Thyroid gland (tissue), 4 donors: Measurements from ENCODE around the gene ZBTB16. TPM values are rescaled to one million over a fixed set of nuclear protein-coding genes. Genes with fewer than 3 reads are reported as not detected.

ENCODE experiments used
- DNase-seq, 2 donors: peaks; one replicate each; pipeline ENCODE4 v3.0.0-alpha.2; 2019
- H3K27ac ChIP-seq, 3 donors: fragments of 200-600 bp; sonication (generic); 1 replicate in 2 of 3; 2 replicates in 1 of 3; pipeline ENCODE4 v1.5.1; 2016 to 2019; ENCODE audit warnings: mild to moderate bottlenecking in 1 of 3, moderate library complexity in 1 of 3
- H3K27me3 ChIP-seq: fragments of 200-600 bp; sonication (generic); one replicate; pipeline ENCODE4 v1.5.1; 2019
- H3K36me3 ChIP-seq, 2 donors: fragments of 200-600 bp; sonication (generic); one replicate each; pipeline ENCODE4 v1.5.1; 2016 to 2019
- H3K4me1 ChIP-seq, 2 donors: fragments of 200-600 bp; sonication (generic); one replicate each; pipeline ENCODE4 v1.5.1; 2017 to 2019
- H3K4me3 ChIP-seq, 3 donors: fragments of 200-600 bp; sonication (generic); replicated peaks in 1 of 3; 1 replicate in 2 of 3; 2 replicates in 1 of 3; pipeline ENCODE4 v1.5.1; 2016; ENCODE audit warnings: mild to moderate bottlenecking in 1 of 3
- H3K9me3 ChIP-seq: fragments of 200-600 bp; sonication (generic); one replicate; pipeline ENCODE4 v1.5.1; 2017
- CTCF ChIP-seq, 6 experiments: fragments of 200-600 bp in 3 of 6; fragments of 450-650 bp in 3 of 6; sonication (generic) in 3 of 6; IDR thresholded peaks; one replicate each; pipeline ENCODE4 v1.5.1; 2016 to 2019; ENCODE audit warnings: antibody characterized with exemption in 6 of 6, mild to moderate bottlenecking in 2 of 6, inconsistent platforms in 1 of 6, moderate library complexity in 1 of 6
- POLR2A ChIP-seq, 2 donors: fragments of 450-650 bp; IDR thresholded peaks; one replicate each; pipeline ENCODE4 v1.6.1; 2017; ENCODE audit warnings: antibody characterized with exemption in 2 of 2, mild to moderate bottlenecking in 2 of 2, moderate library complexity in 1 of 2
- WGBS, 2 donors: methylation state at CpG; one replicate each; pipeline ENCODE4 v1.1.5; 2017; 5-methylcytosine and 5-hydroxymethylcytosine counted together
- intact Hi-C: fragments of 100-400 bp; cut with DNase I; formaldehyde crosslinking; loops from one replicate; pipeline ENCODE4 v1.15.1; 2023
- total RNA-seq, 4 donors: library from RNA; depleted of rRNA; stranded (reverse); fragments of >200 nt; gene quantifications; one replicate each; pipeline ENCODE4 v1.2.3, GENCODE V29; 2016

The ZBTB16 gene
- total RNA-seq, 4 donors from 2014 or later = 157 to 385 (median 177) TPM

GRCh38 chr11:114152785-114153184 lies 93.3 kb downstream of the ZBTB16 start:
- intact Hi-C loops = no loop called here
- H3K4me1 ChIP-seq = peaks cover 76 to 99% of the 10 kb centered on the region in 2 donors
- H3K36me3 ChIP-seq = peaks cover 8 to 15% of the 10 kb centered on the region in 2 donors
- DNase-seq = no peak
- no peaks in the 10 kb centered on the region for H3K9me3 ChIP-seq
- H3K4me3 ChIP-seq = no peak overlapping the region
- no peaks in the 10 kb centered on the region for H3K27me3 ChIP-seq
- TF ChIP-seq POLR2A (IDR thresholded peaks at IDR 0.05) = no peak
- TF ChIP-seq CTCF (IDR thresholded peaks at IDR 0.05) = no peak
- 71 to 93% methylated on average over 2 of the region's 2 CpGs for WGBS, 2 donors
- peak overlapping the region; percentile 10 to 100 (median 53) for H3K27ac ChIP-seq

GRCh38 chr11:114153224-114153623 lies 93.7 kb downstream of the ZBTB16 start:
- 95 to 97% methylated on average over 4 of the region's 4 CpGs for WGBS, 2 donors
- TF ChIP-seq CTCF (IDR thresholded peaks at IDR 0.05) (no peak), POLR2A (IDR thresholded peaks at IDR 0.05) (no peak)
- peaks cover 77 to 99% of the 10 kb centered on the region in 2 donors for H3K4me1 ChIP-seq
- no peaks in the 10 kb centered on the region for H3K9me3 ChIP-seq
- H3K36me3 ChIP-seq = peaks cover 12 to 16% of the 10 kb centered on the region in 2 donors
- no peak overlapping the region for H3K4me3 ChIP-seq
- intact Hi-C loops = no loop called here
- H3K27me3 ChIP-seq = no peaks in the 10 kb centered on the region
- no peak for DNase-seq
- peak overlapping the region; percentile 97 to 100 (median 99) for H3K27ac ChIP-seq

GRCh38 chr11:114154271-114155047 lies 94.9 kb downstream of the ZBTB16 start:
- peaks cover 79 to 100% of the 10 kb centered on the region in 2 donors for H3K4me1 ChIP-seq
- 59 to 75% methylated on average over 5 of the region's 5 CpGs for WGBS, 2 donors

GRCh38 chr11:114155116-114155515 lies 95.6 kb downstream of the ZBTB16 start:
- H3K4me1 ChIP-seq = peaks cover 76 to 99% of the 10 kb centered on the region in 2 donors
- DNase-seq = no peak
- WGBS, 2 donors = 89 to 91% methylated on average over 8 to 13 of the region's 15 CpGs

More at GRCh38 chr11:114154271-114155047, 94.9 kb downstream of the ZBTB16 start:
- Histone ChIP-seq H3K27ac (peak overlapping the region; percentile 97 to 100 (median 99)), H3K9me3 (no peaks in the 10 kb centered on the region), H3K4me3 (no peak overlapping the region), H3K36me3 (peaks cover 16 to 20% of the 10 kb centered on the region in 2 donors), H3K27me3 (no peaks in the 10 kb centered on the region)
- TF ChIP-seq POLR2A (IDR thresholded peaks at IDR 0.05) (peak in 1 of 2 donors; percentile 12), CTCF (IDR thresholded peaks at IDR 0.05) (no peak)
- peak; percentile 14 to 35 for DNase-seq
- intact Hi-C loops = no loop called here

More at GRCh38 chr11:114155116-114155515, 95.6 kb downstream of the ZBTB16 start:
- intact Hi-C loops = no loop called here
- H3K36me3 ChIP-seq = peaks cover 16 to 20% of the 10 kb centered on the region in 2 donors
- no peaks in the 10 kb centered on the region for H3K9me3 ChIP-seq
- H3K27me3 ChIP-seq = no peaks in the 10 kb centered on the region
- H3K4me3 ChIP-seq = no peak overlapping the region
- TF ChIP-seq POLR2A (IDR thresholded peaks at IDR 0.05) (no peak), CTCF (IDR thresholded peaks at IDR 0.05) (no peak)
- H3K27ac ChIP-seq = peak overlapping the region; percentile 97 to 100 (median 99)
